Measurements from ENCODE around the gene GATAD2A. TPM values are rescaled to one million over a fixed set of nuclear protein-coding genes. Genes with fewer than 3 reads are reported as not detected.

GATAD2A gene
- total RNA-seq, 1 donor from 2014 or later, result 33.1 TPM

DNA sequence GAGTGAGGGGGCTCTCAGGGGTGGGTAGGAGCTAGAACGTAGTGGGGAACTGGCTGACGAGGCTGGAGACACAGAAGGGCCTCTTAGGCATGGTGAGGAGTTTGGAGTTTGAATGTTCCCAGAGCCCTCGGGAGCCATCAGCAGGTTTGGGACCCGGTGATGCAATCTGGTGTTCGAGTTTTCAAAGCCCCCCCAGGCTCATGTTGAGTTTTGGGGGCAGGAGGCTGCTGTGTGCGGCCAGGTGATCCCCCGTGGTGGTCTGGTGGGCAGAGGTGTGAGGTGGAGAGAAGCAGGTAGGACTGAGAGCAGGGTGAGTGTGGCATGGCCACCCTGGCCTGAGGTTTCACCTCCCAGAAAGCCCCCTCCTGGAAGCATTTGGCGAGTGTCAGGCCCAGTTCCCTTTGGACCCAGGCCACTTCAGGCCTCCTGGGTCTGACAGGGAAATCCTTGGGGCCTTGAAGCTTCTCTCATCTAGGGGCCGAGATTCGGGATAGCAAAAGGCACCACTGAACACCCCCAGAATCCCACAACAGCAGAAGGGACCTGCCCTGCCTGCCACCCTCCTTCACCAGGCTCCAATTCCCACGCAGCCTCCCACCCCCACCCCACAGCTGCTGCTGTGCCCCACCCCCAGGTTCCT lies 124.4 kb downstream of the GATAD2A start:
- no peak for DNase-seq (ENCODE audit: low read depth in 2 of 2)

GRCh38 chr19:19530423-19530804 lies 124.9 kb downstream of the GATAD2A start:
- no peak for DNase-seq (ENCODE audit: low read depth in 2 of 2)

GRCh38 chr19:19530889-19531288 lies 125.4 kb downstream of the GATAD2A start:
- DNase-seq (ENCODE audit: low read depth in 2 of 2), result no peak

DNA sequence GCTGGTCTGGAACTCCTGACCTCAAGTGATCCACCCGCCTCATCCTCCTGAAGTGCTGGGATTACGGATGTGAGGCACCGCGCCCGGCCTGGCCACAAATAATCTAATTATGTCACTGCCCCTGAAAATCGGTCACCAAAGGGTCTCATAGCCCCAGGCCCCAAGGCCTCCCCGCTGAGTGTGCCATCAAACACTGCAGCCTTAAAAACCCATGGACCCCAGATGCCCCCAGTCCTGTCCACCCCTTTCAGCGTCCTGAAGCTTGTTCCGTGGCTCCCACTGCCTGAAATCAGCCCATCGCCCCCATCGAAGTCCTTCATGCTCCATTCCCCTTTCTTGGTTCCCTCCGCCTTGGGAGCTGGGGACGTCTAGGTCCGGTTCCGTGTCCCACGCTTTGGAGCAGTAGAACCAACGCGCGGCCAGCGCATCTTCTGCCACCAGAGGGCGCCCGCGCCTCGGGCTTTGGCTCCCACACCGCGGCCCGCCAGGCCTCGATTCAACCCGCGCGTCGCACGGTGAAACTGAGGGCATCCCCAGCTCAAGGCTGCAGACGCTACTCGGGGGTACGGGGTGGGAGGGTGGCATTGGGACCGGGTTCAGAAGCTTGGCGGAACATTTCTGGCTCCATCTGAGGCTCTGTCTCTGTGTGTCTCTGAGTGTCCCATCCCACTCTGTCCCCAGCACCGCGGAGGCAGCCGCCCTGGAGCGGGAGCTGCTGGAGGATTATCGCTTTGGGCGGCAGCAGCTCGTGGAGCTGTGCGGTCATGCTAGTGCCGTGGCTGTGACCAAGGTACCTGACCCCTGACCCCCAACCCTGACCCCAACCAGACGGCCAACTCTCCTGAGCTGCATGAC lies 126.7 kb downstream of the GATAD2A start:
- DNase-seq (ENCODE audit: low read depth in 2 of 2), result peak; percentile 5 to 54

DNA sequence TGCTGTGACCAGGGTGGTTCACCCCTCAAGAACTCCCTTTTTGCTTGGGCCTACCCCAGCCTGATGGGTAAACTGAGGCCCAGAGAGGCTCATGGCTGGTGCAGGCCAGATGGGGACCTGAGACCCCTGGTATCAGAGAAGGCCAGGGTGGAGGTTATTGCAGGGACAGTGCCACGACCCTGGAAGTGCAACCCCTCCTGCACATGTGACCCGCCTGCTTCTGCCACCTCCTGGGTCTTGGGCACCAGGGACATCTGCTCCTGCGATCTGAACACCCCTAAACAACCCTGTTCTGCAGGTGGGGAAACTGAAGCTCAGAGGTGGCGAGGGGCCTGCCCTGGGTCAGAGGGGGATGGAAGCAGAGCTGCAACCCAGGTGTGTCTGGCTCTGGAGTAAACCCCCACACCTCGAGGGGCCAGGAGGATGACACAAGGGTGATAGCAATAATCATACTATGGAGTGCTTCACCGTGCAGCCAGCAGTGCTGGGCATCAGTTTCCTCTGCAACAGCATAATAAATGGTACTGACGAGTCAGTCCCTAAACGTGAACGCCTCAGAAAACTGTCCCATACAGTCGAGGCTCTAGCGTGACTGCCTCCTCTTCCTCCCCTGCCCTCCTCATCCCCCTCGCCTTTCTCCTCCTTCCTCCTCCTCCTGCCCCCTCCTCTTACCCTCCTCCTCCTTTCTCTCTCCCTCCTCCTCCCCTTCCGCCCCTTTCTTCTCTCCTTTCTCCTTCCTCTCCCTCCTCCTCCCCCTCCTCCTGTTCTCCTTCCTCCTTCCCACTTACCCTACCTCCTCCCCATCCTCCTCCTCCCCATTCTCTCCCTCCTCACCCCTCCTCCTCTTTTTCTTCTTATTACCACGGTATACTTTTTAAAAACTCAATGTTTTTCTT lies 127.6 kb downstream of the GATAD2A start:
- DNase-seq (ENCODE audit: low read depth in 2 of 2), result no peak

- no peak for DNase-seq (ENCODE audit: low read depth in 2 of 2)
These were observed 128.4 kb downstream of the GATAD2A start for GRCh38 chr19:19533841-19534240.

DNA sequence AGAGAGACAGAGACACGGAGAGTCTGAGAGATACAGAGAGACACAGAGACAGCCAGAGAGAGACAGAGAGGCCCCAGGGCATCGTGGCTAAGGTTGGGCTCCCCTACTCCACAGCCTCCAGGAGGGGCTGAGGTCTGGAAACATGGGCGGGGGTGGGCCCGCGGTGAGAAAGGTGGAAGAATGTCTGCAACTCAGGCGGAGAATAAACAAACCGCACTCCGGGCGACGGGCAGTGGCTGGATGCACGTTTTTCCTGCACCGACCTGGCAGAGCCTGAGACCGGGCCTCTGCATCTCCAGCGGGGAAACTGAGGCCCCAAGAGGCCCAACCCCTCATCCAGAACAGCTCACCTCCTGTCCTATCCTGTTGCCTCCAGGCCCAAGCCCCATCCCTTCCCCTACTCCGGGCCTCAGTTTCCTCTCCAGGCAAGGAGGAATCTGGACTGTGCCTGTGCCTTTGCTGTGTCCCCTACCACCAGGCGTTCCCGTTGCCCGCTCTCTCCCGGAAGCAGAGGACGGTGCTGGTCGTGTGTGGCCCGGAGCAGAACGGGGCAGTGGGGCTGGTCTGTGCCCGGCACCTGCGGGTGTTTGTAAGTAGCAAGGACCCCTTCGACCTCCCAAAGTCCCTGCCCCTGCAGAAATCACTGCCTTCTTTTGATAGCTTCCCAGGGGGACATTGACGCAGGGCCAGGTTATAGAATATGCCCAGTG lies 129.2 kb downstream of the GATAD2A start:
- no peak for DNase-seq (ENCODE audit: low read depth in 2 of 2)

DNA sequence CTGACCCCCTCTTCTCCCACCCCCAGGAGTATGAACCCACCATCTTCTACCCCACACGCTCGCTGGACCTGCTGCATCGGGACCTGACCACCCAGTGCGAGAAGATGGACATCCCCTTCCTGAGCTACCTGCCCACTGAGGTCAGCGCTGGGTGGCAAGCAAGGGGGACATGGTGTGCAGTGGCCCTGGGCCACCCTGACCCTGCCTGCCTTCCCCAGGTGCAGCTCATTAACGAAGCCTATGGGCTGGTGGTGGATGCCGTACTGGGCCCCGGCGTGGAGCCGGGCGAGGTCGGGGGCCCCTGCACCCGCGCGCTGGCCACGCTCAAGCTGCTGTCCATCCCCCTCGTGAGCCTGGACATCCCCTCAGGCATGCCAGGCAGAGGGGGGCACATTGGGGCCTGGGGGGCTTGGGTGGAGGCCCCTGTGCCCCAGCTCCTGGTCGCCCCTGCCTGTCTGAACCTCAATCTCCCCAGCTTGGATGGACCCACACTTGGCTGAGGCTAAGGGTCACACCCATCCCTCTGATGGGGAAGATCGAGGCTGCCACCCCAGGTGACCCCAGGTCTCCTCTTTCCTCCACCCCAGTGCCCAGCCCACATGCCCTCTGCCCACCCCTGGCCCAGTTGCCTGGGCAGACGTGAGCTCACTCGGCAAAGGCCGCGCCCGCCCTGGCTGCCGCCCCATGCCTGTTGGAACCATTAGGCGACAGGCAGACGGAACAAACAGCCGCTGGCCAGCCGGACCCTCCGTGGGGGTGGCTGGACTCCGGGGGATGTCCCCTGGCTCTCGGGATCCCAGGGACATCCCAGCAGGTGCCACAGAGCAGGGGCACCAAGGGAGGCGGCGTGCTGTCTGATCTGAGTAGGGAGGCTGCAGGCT lies 130.1 kb downstream of the GATAD2A start:
- DNase-seq (ENCODE audit: low read depth in 2 of 2), result no peak

DNA sequence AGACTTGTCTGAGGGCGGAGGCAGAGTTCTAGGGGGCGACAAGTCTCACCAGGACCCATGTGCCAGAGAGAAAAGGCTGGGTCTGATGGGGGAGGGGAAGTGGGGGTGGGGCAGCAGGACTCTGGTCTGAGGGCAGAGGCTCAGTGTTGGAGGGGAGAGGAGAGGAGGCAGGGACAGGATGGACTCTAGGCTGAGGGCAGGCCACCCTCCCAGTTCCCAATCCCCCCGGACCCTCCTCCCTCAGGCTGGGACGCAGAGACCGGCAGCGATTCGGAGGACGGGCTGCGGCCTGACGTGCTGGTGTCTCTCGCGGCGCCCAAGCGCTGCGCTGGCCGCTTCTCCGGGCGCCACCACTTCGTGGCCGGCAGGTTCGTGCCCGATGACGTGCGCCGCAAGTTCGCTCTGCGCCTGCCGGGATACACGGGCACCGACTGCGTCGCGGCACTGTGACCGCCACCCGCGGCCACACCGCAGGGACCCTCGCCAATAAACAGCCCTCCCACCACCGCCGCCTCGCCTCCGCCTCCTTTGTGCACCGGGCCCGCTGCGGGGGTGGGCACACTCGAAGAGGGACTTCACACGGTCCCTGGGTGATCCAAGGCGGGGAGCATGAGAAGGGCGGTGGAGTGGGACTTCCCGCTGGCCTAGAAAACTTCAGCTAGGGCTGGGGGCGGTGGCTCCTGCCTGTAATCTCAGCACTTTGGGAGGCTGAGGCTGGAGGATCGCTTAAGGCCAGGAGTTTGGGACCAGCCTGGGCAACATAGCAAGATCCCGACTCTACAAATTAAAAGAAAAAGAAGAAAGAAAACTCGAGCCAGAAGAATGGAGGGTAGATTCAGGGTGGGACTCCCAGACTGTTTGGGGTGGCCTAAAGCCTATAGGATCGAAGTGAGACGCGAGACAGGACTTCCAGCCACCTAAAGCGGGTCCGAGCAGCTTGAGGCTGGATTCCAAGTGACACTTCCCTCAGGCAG lies 131.9 kb downstream of the GATAD2A start:
- DNase-seq (ENCODE audit: low read depth in 2 of 2), result no peak

- no peak for DNase-seq (ENCODE audit: low read depth in 2 of 2)
These were observed 132.7 kb downstream of the GATAD2A start, which contains the start of gene CILP2 for GRCh38 chr19:19538061-19538784. Gene CILP2 (plus strand): TSS chr19:19538265. CDS start chr19:19538350, 85 bp downstream.

DNA sequence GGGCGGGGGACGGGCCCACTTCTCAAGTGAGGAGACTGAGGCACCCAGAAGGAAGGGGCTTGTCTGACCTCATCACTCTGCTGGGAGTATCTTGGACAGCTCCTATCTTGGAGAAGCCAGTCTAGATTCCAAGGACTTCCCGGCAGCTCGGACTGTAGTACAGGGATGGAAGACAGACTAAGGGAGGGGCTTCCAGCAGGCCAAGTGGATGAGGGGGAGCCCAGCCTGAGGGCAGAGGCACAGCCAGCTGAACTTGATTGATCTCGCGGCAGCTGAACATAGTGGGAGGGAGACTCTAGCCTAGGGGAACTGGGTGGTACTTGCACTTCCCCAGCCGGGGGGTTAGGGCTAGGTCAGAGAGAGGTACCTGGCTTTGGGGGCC lies 133.3 kb downstream of the GATAD2A start:
- DNase-seq (ENCODE audit: low read depth in 2 of 2), result no peak

DNA sequence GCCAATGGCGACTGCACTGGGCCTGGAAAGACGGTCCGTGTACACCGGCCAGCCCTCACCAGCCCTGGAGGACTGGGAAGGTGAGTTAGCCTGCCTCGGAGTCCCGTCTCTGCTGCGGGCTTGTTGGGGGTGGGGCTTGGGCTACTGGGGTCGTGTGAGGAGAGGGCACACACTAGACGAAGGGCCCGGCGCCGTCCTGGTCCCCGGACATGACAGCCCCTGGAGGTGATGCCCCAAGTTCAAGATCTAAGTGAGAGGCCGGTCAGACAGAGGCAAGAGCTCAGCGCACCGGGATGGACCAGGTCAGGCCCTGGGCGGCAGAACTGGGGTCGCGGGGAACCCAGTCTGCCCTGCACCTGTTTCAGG lies 134.2 kb downstream of the GATAD2A start:
- DNase-seq (ENCODE audit: low read depth in 2 of 2), result no peak

GRCh38 chr19:19540064-19540714 lies 134.7 kb downstream of the GATAD2A start:
- DNase-seq (ENCODE audit: low read depth in 2 of 2), result peak in 1 of 2 donors; percentile 51

DNA sequence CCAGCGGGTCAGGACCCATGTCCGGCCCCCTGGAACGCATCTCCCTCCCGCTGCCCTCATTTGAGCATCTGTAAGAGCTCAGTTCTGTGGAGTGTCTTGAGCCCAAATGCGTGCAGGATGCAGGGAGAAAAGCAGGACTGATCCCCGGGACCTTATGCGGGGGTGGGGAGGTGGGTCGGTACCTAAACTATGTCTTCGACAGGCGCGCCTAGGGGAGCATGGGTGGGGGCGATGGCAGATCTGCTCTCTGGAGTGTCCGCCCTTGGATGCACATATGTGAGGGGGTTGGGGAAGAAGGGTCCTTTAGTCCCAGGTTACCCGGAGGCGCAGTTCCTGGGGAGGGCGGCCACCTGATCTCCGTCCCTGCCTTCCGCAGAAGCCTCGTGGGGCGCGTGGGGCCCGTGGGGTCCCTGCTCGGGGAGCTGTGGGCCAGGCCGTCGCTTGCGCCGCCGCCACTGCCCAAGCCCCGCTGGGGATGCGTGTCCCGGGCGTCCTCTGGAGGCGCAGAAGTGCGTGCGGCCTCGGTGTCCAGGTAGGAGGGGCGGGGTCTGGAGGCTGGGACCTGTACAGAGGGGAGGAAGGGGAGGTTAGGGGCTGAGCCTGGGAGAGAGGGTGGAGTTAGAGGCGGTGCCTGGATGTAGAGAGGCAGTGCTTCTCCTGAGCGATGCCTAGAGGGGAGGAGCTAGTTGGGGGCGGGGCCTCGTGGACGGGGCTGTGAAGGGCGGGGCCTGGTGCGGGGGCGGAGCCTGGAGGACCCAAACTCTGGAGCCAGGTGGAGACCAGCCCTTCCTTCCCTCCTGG lies 135.4 kb downstream of the GATAD2A start:
- peak in 1 of 2 donors; percentile 18 for DNase-seq (ENCODE audit: low read depth in 2 of 2)

DNA sequence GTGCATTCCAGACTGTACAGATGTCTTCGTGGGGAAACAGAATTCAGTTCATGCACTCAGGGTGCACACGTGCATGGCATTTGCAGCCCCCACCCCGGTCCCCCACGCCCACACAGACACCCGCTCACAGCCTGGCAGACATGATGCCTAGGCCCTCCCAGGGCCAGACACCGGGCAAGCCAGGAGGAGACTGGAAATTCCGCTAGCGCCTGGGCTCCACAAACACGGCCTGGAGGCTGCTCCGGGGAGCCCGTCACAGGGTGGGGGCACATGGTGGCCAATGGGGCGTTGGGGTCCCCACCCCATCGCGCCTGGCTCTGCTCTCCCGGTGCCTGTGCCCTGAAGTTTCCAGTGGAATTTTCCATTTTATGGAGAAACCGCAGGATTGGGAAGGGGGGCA lies 136.1 kb downstream of the GATAD2A start:
- DNase-seq (ENCODE audit: low read depth in 2 of 2), result no peak

DNA sequence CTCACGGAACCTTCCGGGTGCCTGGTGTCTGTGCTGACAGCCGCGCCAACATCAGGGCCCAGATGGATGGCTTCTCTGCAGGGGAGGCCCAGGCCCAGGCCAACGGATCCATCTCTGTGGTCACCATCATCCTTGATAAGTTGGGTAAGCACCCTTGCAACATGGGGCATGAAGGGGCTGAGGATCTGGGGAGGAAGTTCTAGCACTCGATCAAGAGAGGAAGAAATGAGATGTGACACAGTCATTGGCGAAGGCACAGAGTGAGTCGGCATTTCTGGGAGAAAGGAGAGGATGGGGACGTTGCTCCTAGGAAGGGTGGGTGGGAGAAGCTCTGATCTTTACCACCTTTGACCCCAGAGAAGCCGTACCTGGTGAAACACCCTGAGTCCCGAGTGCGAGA lies 137.0 kb downstream of the GATAD2A start:
- DNase-seq (ENCODE audit: low read depth in 2 of 2), result no peak

- DNase-seq (ENCODE audit: low read depth in 2 of 2), result no peak
These were observed 137.6 kb downstream of the GATAD2A start for GRCh38 chr19:19543101-19543500.
